Gastrocnemius medialis (tissue), 4 donors: ENCODE measurements around the gene EEIG1. TPM values are rescaled to one million over a fixed set of nuclear protein-coding genes. Genes with fewer than 3 reads are reported as not detected.
A peak's percentile ranks its signal among the peaks of the same experiment; 100 is the strongest.

Experiments used
- ATAC-seq, 2 donors: fragments of 150-250 bp; one replicate each; pipeline ENCODE4 v1.9.1; 2016
- DNase-seq, 2 donors: peaks; one replicate each; pipeline ENCODE4 v3.0.0-alpha.2; 2019
- H3K27ac ChIP-seq, 4 donors: fragments of 200-600 bp; sonication (generic); 1 replicate in 1 of 4; 2 replicates in 3 of 4; pipeline ENCODE4 v1.5.1; 2016 to 2018; ENCODE audit warnings: mild to moderate bottlenecking in 2 of 4, moderate library complexity in 1 of 4
- H3K27me3 ChIP-seq, 3 donors: fragments of 200-600 bp; sonication (generic) in 2 of 3; 1 replicate in 1 of 3; 2 replicates in 2 of 3; pipeline versions ENCODE4 v1.5.1 to v1.6.0; 2016 to 2019; ENCODE audit warnings: mild to moderate bottlenecking in 1 of 3, moderate library complexity in 1 of 3
- H3K36me3 ChIP-seq, 2 donors: fragments of 200-600 bp; sonication (generic) in 1 of 2; one replicate each; pipeline ENCODE4 v1.5.1; 2017 to 2018
- H3K4me1 ChIP-seq, 2 donors: fragments of 200-600 bp; sonication (generic) in 1 of 2; one replicate each; pipeline ENCODE4 v1.5.1; 2016 to 2017; ENCODE audit warnings: mild to moderate bottlenecking in 2 of 2
- H3K4me3 ChIP-seq, 4 donors: fragments of 200-600 bp; sonication (generic) in 3 of 4; 1 replicate in 1 of 4; 2 replicates in 3 of 4; pipeline ENCODE4 v1.5.1; 2016 to 2019; ENCODE audit warnings: mild to moderate bottlenecking in 2 of 4
- H3K9me3 ChIP-seq, 3 donors: fragments of 200-600 bp; sonication (generic) in 2 of 3; 1 replicate in 1 of 3; 2 replicates in 2 of 3; pipeline ENCODE4 v1.5.1; 2016 to 2019
- POLR2A ChIP-seq, 2 donors: fragments of 450-650 bp; IDR thresholded peaks; one replicate each; pipeline ENCODE4 v1.6.1; 2017; ENCODE audit warnings: antibody characterized with exemption in 2 of 2, mild to moderate bottlenecking in 2 of 2, moderate library complexity in 2 of 2
- in situ Hi-C, 4 donors: fragments of 200-750 bp; cut with MboI; loops; one replicate each; pipeline versions ENCODE4 v1.15.0 to v1.8.0; 2017; ENCODE audit warnings: low sequenced_read_pairs in 4 of 4
- intact Hi-C: fragments of 100-400 bp; cut with DNase I; formaldehyde crosslinking; loops from one replicate; pipeline ENCODE4 v1.15.1; 2023; ENCODE audit warnings: low total_unique reads
- total RNA-seq, 4 donors: library from RNA; depleted of rRNA; stranded (reverse); fragments of >200 nt; gene quantifications; one replicate each; pipeline versions ENCODE4 v1.1.0 to v1.2.3, GENCODE V29; 2016
- TF ChIP-seq, protein P1 (sequence below), 5 experiments: fragments of 450-650 bp in 3 of 5; fragments of 200-600 bp in 2 of 5; sonication (generic) in 2 of 5; IDR thresholded peaks in 4 of 5; conservative IDR thresholded peaks in 1 of 5; 1 replicate in 4 of 5; 2 replicates in 1 of 5; pipeline ENCODE4 v1.5.1; 2016 to 2019; ENCODE audit warnings: antibody characterized with exemption in 5 of 5, mild to moderate bottlenecking in 3 of 5, moderate library complexity in 3 of 5

Gene EEIG1
- total RNA-seq, 4 donors from 2014 or later, result 1.8 to 4.5 (median 2.8) TPM

DNA sequence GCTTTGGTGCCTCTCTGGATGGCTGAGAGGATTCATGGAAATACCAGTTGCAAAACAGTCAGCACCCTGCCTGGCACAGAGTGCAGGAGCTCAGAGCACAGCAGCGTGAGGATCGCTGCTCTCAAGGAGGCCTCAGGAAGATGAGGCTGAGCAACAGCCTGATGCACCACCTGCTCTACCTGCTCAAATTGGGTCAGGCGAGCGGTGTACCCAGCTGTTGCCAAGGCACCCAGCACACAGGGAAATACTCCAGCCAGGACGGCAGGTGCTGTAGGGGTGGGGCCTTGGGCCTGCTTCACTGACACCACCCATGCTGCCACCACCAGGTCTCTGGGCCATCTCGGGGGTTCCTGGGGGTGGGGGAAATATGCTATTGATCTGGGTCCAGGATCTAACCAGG is 4.3 kb downstream of the EEIG1 start:
- TF ChIP-seq, protein P1, sequence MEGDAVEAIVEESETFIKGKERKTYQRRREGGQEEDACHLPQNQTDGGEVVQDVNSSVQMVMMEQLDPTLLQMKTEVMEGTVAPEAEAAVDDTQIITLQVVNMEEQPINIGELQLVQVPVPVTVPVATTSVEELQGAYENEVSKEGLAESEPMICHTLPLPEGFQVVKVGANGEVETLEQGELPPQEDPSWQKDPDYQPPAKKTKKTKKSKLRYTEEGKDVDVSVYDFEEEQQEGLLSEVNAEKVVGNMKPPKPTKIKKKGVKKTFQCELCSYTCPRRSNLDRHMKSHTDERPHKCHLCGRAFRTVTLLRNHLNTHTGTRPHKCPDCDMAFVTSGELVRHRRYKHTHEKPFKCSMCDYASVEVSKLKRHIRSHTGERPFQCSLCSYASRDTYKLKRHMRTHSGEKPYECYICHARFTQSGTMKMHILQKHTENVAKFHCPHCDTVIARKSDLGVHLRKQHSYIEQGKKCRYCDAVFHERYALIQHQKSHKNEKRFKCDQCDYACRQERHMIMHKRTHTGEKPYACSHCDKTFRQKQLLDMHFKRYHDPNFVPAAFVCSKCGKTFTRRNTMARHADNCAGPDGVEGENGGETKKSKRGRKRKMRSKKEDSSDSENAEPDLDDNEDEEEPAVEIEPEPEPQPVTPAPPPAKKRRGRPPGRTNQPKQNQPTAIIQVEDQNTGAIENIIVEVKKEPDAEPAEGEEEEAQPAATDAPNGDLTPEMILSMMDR (IDR thresholded peaks at IDR 0.05 in 4 of 5, conservative IDR thresholded peaks at IDR 0.05 in 1 of 5), result no peak
- TF ChIP-seq POLR2A (IDR thresholded peaks at IDR 0.05), result no peak
- Histone ChIP-seq H3K36me3 (no peaks in the 10 kb centered on the region), H3K4me3 (no peak overlapping the region), H3K9me3 (no peaks in the 10 kb centered on the region), H3K27me3 (no peaks in the 10 kb centered on the region), H3K27ac (no peak overlapping the region), H3K4me1 (peaks cover 81 to 89% of the 10 kb centered on the region in 2 donors)
- ATAC-seq (no peak), DNase-seq (peak in 1 of 2 donors; percentile 60)
- intact Hi-C loops (no loop called here), in situ Hi-C loops (no loop called here)

GRCh38 chr9:127975376-127976315 is 5.1 kb downstream of the EEIG1 start:
- no peaks in the 10 kb centered on the region for H3K9me3 ChIP-seq
- H3K4me1 ChIP-seq, result peaks cover 79 to 93% of the 10 kb centered on the region in 2 donors
- ATAC-seq (no peak), DNase-seq (peak in 1 of 2 donors; percentile 21)
- no peaks in the 10 kb centered on the region for H3K36me3 ChIP-seq
- no peaks in the 10 kb centered on the region for H3K27me3 ChIP-seq
- no peak for TF ChIP-seq POLR2A (IDR thresholded peaks at IDR 0.05)
- TF ChIP-seq, protein P1 (IDR thresholded peaks at IDR 0.05 in 4 of 5, conservative IDR thresholded peaks at IDR 0.05 in 1 of 5), result no peak
- no peak overlapping the region for H3K4me3 ChIP-seq
- in situ Hi-C loops, result no loop called here
- peak overlapping the region in 1 of 4 donors; percentile 86 for H3K27ac ChIP-seq
- intact Hi-C loops, result no loop called here

- Histone ChIP-seq H3K4me3 (no peak overlapping the region), H3K9me3 (no peaks in the 10 kb centered on the region), H3K36me3 (no peaks in the 10 kb centered on the region), H3K27ac (peak overlapping the region in 3 of 4 donors; percentile 33 to 93 (median 86)), H3K4me1 (peaks cover 81 to 89% of the 10 kb centered on the region in 2 donors), H3K27me3 (no peaks in the 10 kb centered on the region)
- ATAC-seq (no peak), DNase-seq (peak in 1 of 2 donors; percentile 41)
- in situ Hi-C loops, result loop anchor here in 2 of 4 donors (25.0 kb wide), 1 partner anchor 137 kb away; no protein-coding TSS in a partner anchor
- TF ChIP-seq, protein P1 (IDR thresholded peaks at IDR 0.05 in 4 of 5, conservative IDR thresholded peaks at IDR 0.05 in 1 of 5), result no peak
- TF ChIP-seq POLR2A (IDR thresholded peaks at IDR 0.05), result no peak
- intact Hi-C loops, result no loop called here
Measured at GRCh38 chr9:127974769-127975261, 6.0 kb downstream of the EEIG1 start.

- Histone ChIP-seq H3K9me3 (no peaks in the 10 kb centered on the region), H3K27me3 (no peaks in the 10 kb centered on the region), H3K27ac (peak overlapping the region; percentile 79 to 93 (median 87)), H3K4me1 (peaks cover 81 to 86% of the 10 kb centered on the region in 2 donors), H3K36me3 (no peaks in the 10 kb centered on the region), H3K4me3 (no peak overlapping the region)
- ATAC-seq, result no peak
- TF ChIP-seq, protein P1 (IDR thresholded peaks at IDR 0.05 in 4 of 5, conservative IDR thresholded peaks at IDR 0.05 in 1 of 5), result no peak
- no peak for TF ChIP-seq POLR2A (IDR thresholded peaks at IDR 0.05)
- in situ Hi-C loops (loop anchor here in 2 of 4 donors (25.0 kb wide), 1 partner anchor 138 kb away; no protein-coding TSS in a partner anchor), intact Hi-C loops (no loop called here)
- peak in 1 of 2 donors; percentile 32 for DNase-seq
Measured at GRCh38 chr9:127974001-127974768, 6.6 kb downstream of the EEIG1 start.
